Keratinocyte (primary cell): ENCODE results near the gene MRTFA.

ENCODE experiments used
- CTCF ChIP-seq, 3 experiments: IDR thresholded peaks in 1 of 3; conservative IDR thresholded peaks in 1 of 3; optimal IDR thresholded peaks in 1 of 3; 2 replicates in 2 of 3; 3 replicates in 1 of 3; pipeline versions ENCODE3 to v1.5.1; 2011; ENCODE audit warnings: low read length in 3 of 3, mild to moderate bottlenecking in 3 of 3, moderate library complexity in 2 of 3, control low read depth in 1 of 3, inconsistent platforms in 1 of 3; ENCODE audit not compliant: insufficient read depth in 2 of 3; ENCODE audit errors: extremely low read depth in 1 of 3
- EZH2 ChIP-seq: IDR thresholded peaks from one replicate; pipeline ENCODE4 v1.6.1; 2012; ENCODE audit warnings: inconsistent platforms, mild to moderate bottlenecking, low read length, moderate library complexity

GRCh38 chr22:40385036-40385782 is 251.3 kb downstream of the MRTFA start:
- TF ChIP-seq EZH2, result no peak
- TF ChIP-seq CTCF (optimal IDR thresholded peaks at IDR 0.05 in 1 of 3, IDR thresholded peaks at IDR 0.05 in 1 of 3, conservative IDR thresholded peaks at IDR 0.05 in 1 of 3; ENCODE audit: extremely low read depth in 1 of 3, insufficient read depth in 2 of 3, low read length in 3 of 3), result no peak
